Activated naive CD4-positive, alpha-beta T cell treated with anti-CD3 and anti-CD28 coated beads, Interleukin-2, amount 50 U/mL, for 16 hours (primary cell): ENCODE results near the gene PARD6G.

Source experiments
- DNase-seq: peaks from one replicate; pipeline ENCODE4 v3.0.0-alpha.2; 2020

PARD6G gene

GRCh38 chr18:80140455-80140985 lies 106.8 kb downstream of the PARD6G start:
- DNase-seq = no peak

- DNase-seq = no peak
Observed at GRCh38 chr18:80137976-80138375, 109.3 kb downstream of the PARD6G start.

- DNase-seq = no peak
Observed at GRCh38 chr18:80137137-80137536, 110.2 kb downstream of the PARD6G start.

GRCh38 chr18:80136679-80137078 lies 110.6 kb downstream of the PARD6G start:
- DNase-seq = no peak

GRCh38 chr18:80135136-80135535 lies 112.2 kb downstream of the PARD6G start:
- DNase-seq = no peak

GRCh38 chr18:80133124-80133523 lies 114.2 kb downstream of the PARD6G start:
- no peak for DNase-seq

GRCh38 chr18:80132180-80132812 lies 115.0 kb downstream of the PARD6G start:
- no peak for DNase-seq

- DNase-seq = no peak
Observed at GRCh38 chr18:80130555-80130954, 116.8 kb downstream of the PARD6G start.

- no peak for DNase-seq
Observed at GRCh38 chr18:80129672-80130367, 117.5 kb downstream of the PARD6G start.

- DNase-seq = no peak
Observed at GRCh38 chr18:80127635-80128034, 119.7 kb downstream of the PARD6G start.

- DNase-seq = no peak
Observed at GRCh38 chr18:80126797-80127196, 120.5 kb downstream of the PARD6G start.

- no peak for DNase-seq
Observed at GRCh38 chr18:80124131-80124530, 123.2 kb downstream of the PARD6G start.

- DNase-seq = no peak
Observed at GRCh38 chr18:80120932-80121331, 126.4 kb downstream of the PARD6G start.

- DNase-seq = no peak
Observed at GRCh38 chr18:80119111-80119510, 128.2 kb downstream of the PARD6G start.

GRCh38 chr18:80115035-80115434 lies 132.3 kb downstream of the PARD6G start:
- no peak for DNase-seq

GRCh38 chr18:80112624-80113248 lies 134.6 kb downstream of the PARD6G start:
- DNase-seq = no peak

GRCh38 chr18:80109676-80110078 lies 137.6 kb downstream of the PARD6G start:
- DNase-seq = no peak

- DNase-seq = peak; percentile 81
Observed at GRCh38 chr18:80108739-80109675, 138.3 kb downstream of the PARD6G start, which contains the start of gene ADNP2. Gene ADNP2 (plus strand): TSS chr18:80109262. CDS start chr18:80117543, 8,281 bp downstream.

- no peak for DNase-seq
Observed at GRCh38 chr18:80108121-80108536, 139.2 kb downstream of the PARD6G start.

- no peak for DNase-seq
Observed at GRCh38 chr18:80107426-80107825, 139.9 kb downstream of the PARD6G start.
